HG03521 (cell line): ENCODE data around the gene KLHL30.

Source experiments
- ATAC-seq: cut with Tn5 transposase; IDR thresholded peaks from one replicate; pipeline ENCODE4 v1.9.1; 2021; ENCODE audit warnings: mild to moderate bottlenecking, moderate library complexity; ENCODE audit not compliant: unreplicated experiment

Gene KLHL30

DNA sequence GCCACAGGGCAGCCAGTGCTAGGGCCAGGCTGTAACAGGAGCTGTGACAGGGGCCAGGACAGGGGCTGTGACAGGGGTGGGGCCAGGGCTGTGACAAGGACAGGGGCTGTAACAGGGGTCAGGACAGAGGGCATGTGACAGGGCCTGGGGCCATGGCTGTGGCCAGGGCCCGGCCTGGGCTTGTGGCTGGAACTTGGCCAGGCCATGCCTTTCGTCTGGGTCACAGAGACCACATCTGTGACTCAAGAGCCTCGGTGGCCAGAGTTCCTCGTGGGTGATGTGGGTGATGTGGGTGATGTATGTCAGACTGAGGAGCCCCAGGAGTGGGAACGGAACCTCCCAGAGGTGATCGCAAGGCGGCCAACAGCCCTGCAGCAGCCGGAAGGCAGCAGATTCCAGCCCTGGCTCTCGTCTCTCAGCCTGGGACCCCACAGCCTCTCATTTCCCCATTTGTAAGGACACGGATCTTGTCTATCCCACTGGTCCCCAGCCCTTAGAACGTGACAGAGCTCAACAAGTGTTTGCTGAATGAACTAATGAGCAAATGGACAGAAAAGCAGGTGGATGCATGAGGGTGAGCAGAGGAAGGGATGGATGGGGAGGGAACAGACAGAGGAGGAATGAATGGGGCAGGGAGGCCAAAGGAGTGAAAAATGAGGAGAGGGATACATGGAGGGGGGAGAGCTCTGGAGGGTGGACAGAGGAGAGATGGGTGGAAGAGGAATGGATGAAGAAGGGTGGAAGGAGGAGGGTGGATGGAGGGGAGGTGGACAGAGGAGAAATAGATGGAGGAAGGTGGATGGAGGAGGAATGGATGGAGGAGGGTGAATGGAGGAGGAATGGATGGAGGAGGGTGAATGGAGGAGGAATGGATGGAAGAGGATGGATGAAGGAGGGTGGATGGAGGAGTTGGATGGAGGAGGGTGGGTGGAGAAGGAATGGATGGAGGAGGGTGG, 21.0 kb upstream of the KLHL30 start:
- no peak for ATAC-seq

DNA sequence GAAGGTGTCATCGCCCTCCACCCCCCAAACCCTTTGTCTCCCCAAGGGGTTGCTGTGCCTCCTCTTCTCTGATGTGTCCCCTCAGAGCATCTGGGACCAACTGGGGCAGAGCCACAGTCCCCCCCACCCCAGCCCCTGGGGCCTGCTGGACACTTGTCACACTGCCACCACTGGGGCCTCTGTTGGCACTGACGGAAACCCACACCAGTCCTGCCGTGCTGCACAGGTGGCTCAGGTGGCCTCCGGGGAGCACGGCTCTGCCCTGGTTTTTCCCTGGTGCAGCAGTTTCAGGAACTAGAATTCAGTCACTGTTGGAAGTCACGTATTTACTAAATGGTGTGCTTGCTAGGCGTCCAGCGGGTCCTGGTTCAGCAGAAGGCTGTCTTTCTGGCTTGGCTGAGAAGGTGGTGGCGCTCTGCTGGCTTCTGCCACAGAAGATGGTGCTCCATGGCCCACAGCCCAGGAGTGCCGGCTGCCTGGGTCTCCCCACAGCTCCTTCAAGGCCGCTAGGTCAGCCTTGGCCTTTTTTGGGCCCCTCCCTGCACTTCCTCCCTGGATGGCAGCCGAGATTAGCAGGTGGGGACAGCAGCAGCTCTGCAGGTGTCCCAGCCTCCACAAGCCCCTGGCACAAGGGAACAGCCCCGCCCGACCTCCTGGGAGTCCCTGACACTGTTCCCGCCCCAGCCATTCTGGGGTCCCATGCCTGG, 18.6 kb upstream of the KLHL30 start:
- no peak for ATAC-seq

DNA sequence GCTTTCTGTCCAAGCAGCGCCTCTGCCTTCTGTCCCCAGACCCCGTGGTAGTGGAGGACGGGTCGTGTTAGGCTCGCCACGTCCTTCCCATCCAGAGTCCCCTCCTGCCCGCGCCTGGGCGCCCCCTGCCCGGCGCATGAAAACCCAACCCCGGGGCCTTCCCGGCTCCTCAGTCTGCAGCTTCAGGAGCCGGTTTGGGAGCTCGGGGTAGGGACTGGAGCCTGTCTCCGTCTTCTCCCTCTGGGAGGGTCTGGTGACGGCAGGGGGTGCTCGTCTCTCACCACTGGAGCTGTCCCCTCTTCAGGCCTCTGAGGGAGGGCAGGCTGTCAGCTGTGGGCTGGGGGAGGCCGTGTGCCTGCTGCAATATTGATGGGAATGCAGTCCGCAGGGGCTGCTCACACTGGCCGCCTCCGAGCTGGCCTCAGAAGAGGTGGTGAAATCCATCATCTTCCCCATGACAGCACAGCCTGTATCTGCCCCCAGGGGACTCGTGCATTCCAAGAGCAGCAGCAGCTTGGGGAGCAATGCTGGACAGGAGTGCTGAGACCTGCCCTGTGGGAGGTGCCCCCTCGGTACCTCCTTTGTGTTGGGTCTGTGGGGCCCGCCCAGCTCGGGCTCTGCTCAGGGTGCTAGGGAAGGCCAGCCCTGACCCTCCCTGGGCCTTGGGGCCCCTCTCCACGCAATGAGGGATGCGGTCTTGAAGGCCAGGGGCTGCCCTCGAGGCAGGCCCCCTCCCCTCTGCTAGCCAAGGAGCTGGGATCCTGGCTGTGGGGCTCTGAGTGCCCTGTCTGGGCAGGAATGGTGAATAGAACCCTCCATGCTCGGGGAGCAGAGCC, 17.8 kb upstream of the KLHL30 start:
- no peak for ATAC-seq

DNA sequence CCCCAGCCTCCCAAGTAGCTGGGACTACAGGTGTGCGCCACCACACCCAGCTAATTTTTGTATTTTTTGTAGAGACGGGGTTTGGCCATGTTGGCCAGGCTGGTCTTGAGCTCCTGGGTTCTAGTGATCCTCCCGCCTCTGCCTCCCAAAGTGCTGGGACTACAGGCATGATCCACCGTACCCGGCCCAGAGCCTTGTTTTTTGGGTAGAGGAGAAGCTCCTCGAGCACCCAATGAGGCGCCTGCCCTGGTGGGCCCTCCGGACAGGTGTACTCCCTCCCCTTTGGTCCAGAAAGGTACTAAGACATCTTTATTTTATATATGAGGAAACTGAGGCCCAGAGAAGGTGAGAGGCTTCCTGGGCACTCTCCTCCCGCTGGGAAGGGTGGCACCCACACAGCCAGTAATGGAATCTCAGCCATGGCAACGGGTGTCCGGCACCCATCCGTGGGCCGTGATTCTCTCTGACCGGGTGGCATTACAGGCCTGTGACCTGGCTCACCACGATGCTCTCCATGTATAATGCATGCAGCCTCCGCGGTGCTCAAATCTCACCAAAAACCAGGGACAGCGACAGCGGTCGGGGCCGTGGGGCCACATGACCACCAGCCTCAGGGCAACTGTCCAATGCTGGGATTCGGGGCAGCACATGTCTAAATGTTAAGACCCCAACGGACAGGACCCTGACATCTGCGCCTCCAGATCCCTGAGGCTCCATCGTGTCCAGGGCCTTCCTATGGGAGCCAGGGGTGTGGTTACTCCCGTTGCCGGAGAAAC, 16.8 kb upstream of the KLHL30 start:
- ATAC-seq = no peak

GRCh38 chr2:238122287-238123217, 15.9 kb upstream of the KLHL30 start:
- ATAC-seq = no peak

- ATAC-seq = no peak
Measured at GRCh38 chr2:238123218-238123971, 15.1 kb upstream of the KLHL30 start.

GRCh38 chr2:238123991-238124470, 14.4 kb upstream of the KLHL30 start:
- ATAC-seq = no peak

DNA sequence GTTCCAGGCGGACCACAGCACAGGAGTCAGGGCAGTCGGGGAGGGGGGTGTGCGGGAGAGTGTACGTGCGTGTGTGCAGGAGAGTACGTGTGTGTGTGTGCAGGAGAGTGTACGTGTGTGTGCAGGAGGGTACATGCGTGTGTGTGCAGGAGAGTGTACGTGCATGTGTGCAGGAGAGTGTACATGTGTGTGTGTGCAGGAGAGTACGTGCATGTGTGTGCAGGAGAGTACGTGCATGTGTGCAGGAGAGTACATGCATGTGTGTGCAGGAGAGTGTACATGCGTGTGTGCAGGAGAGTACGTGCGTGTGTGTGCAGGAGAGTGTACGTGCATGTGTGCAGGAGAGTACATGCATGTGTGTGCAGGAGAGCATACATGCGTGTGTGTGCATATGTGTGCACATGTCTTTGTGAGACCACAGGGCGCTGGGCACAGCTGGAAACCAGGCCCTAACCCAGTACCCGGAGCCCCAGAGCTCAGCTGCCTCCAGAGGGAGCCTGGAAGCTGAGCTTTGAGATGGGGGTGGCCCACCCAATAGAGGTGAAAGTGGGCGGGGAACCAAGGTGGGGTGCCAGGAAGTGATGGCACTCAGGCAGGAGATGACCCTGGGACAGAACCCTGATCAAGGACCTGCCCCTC, 13.9 kb upstream of the KLHL30 start:
- ATAC-seq = no peak

GRCh38 chr2:238125127-238125885, 13.2 kb upstream of the KLHL30 start:
- ATAC-seq = no peak

DNA sequence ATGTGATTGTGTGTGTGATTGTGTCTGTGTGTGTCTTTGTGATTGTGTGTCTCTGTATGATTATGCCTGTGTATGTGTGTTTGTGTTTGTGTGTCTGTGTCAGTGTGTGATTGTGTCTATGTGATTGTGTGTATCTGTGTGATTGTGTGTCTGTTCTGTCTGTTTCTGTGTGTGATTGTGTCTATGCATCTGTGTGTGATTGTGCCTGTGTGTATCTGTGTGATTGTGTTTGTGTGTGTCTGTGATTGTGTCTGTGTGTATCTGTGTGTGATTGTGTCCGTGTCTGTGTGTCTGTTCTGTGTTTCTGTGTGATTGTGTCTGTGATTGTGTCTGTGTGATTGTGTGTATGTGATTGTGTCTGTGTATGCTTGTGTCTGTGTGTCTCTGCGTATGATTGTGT, 12.1 kb upstream of the KLHL30 start:
- no peak for ATAC-seq

DNA sequence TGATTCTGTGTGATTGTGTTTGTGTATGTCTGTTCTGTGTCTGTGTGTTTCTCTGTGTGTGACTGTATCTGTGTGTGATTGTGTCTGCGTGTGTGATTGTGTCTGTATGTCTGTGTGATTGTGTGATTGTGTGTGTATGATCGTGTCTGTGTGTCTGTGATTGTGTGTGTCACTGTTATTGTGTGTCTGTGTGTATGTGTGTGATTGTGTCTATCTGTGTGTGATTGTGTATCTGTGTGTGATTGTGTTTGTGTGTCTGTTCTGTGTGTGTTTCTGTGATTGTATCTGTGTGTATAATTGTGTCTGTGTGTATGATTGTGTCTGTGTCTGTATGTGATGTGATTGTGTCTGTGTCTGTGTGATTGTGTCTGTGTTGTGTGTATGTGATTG, 11.7 kb upstream of the KLHL30 start:
- ATAC-seq = no peak

GRCh38 chr2:238127165-238128060, 11.1 kb upstream of the KLHL30 start:
- ATAC-seq = no peak

GRCh38 chr2:238128061-238128440, 10.4 kb upstream of the KLHL30 start:
- ATAC-seq = no peak

- ATAC-seq = no peak
Measured at GRCh38 chr2:238128534-238129001, 9.9 kb upstream of the KLHL30 start.

- ATAC-seq = no peak
Measured at GRCh38 chr2:238129166-238130010, 9.1 kb upstream of the KLHL30 start.
